Natural killer cell (primary cell): ENCODE results near the gene GNB5. TPM values are rescaled to one million over a fixed set of nuclear protein-coding genes. Genes with fewer than 3 reads are reported as not detected.

Experiments used
- ATAC-seq, 3 donors: fragments of 150-1000 bp in 2 of 3; fragments of 200-7000 bp in 1 of 3; cut with Tn5 transposase; 1 replicate in 1 of 3; 2 replicates in 2 of 3; pipeline ENCODE4 v1.10.0; 2021; ENCODE audit warnings: mild to moderate bottlenecking in 2 of 3, moderate library complexity in 2 of 3
- DNase-seq, 2 donors: peaks; one replicate each; pipeline versions ENCODE4 v3.0.0 to v3.0.0-alpha.2; 2013 to 2021; ENCODE audit warnings: mixed read lengths in 1 of 2
- H3K27ac ChIP-seq: one replicate; pipeline ENCODE4 v1.5.1; 2013; ENCODE audit warnings: mild to moderate bottlenecking, low read length
- H3K27me3 ChIP-seq: one replicate; pipeline ENCODE4 v1.6.1; 2013; ENCODE audit warnings: low read length; ENCODE audit not compliant: control insufficient read depth, insufficient read depth
- H3K36me3 ChIP-seq: one replicate; pipeline ENCODE4 v1.6.1; 2013; ENCODE audit warnings: low read length; ENCODE audit not compliant: control insufficient read depth, insufficient read depth
- H3K4me1 ChIP-seq: one replicate; pipeline ENCODE4 v1.6.1; 2013; ENCODE audit warnings: low read length; ENCODE audit not compliant: control insufficient read depth, insufficient read depth
- H3K4me3 ChIP-seq: one replicate; pipeline ENCODE4 v1.5.1; 2013; ENCODE audit warnings: low read length
- H3K9me3 ChIP-seq: one replicate; pipeline ENCODE4 v1.6.1; 2013; ENCODE audit warnings: low read length; ENCODE audit not compliant: control insufficient read depth, insufficient read depth
- H3K27ac Mint-ChIP-seq, 2 donors: one replicate each; pipeline ENCODE4 v1.8.0; 2022; ENCODE audit warnings: mild to moderate bottlenecking in 2 of 2, mixed read lengths in 2 of 2, moderate library complexity in 1 of 2
- H3K27me3 Mint-ChIP-seq, 2 donors: one replicate each; pipeline ENCODE4 v1.8.0; 2022; ENCODE audit warnings: low read depth in 2 of 2, mixed read lengths in 2 of 2
- H3K36me3 Mint-ChIP-seq: one replicate; pipeline ENCODE4 v1.8.0; 2022; ENCODE audit warnings: mixed read lengths
- H3K4me1 Mint-ChIP-seq, 2 donors: one replicate each; pipeline ENCODE4 v1.8.0; 2022; ENCODE audit warnings: mixed read lengths in 2 of 2
- H3K4me3 Mint-ChIP-seq: one replicate; pipeline ENCODE4 v1.8.0; 2022; ENCODE audit warnings: mild to moderate bottlenecking, moderate library complexity, mixed read lengths
- H3K9me3 Mint-ChIP-seq, 2 donors: one replicate each; pipeline ENCODE4 v1.8.0; 2022; ENCODE audit warnings: mixed read lengths in 2 of 2
- WGBS: methylation state at CpG from one replicate; pipeline ENCODE4 v1.1.7; 2013; ENCODE audit warnings: missing lambda C conversion rate; ENCODE audit not compliant: insufficient coverage; 5-methylcytosine and 5-hydroxymethylcytosine counted together
- intact Hi-C: fragments of 100-400 bp; cut with micrococcal nuclease; formaldehyde crosslinking; loops from one replicate; pipeline ENCODE4 v1.14.2; 2022
- total RNA-seq, 4 donors: library from RNA; stranded (reverse); fragments of 120-200 nt in 1 of 4; gene quantifications; one replicate each; pipeline versions ENCODE4 v1.2.3 to v1.2.4, GENCODE V29; 2013 to 2022
- TF ChIP-seq, protein P1 (sequence below): fragments of 200-600 bp; IDR thresholded peaks from one replicate; pipeline ENCODE4 v1.8.0; 2022; ENCODE audit warnings: antibody characterized with exemption

The GNB5 gene
- total RNA-seq, 3 donors from 2014 or later (not counting 1 experiment from before 2014, with no cell fraction given) = 22.5 to 31.3 (median 23.0) TPM

- DNase-seq (no peak), ATAC-seq (no peak)
- TF ChIP-seq, protein P1, sequence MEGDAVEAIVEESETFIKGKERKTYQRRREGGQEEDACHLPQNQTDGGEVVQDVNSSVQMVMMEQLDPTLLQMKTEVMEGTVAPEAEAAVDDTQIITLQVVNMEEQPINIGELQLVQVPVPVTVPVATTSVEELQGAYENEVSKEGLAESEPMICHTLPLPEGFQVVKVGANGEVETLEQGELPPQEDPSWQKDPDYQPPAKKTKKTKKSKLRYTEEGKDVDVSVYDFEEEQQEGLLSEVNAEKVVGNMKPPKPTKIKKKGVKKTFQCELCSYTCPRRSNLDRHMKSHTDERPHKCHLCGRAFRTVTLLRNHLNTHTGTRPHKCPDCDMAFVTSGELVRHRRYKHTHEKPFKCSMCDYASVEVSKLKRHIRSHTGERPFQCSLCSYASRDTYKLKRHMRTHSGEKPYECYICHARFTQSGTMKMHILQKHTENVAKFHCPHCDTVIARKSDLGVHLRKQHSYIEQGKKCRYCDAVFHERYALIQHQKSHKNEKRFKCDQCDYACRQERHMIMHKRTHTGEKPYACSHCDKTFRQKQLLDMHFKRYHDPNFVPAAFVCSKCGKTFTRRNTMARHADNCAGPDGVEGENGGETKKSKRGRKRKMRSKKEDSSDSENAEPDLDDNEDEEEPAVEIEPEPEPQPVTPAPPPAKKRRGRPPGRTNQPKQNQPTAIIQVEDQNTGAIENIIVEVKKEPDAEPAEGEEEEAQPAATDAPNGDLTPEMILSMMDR = no peak
- no peaks in the 10 kb centered on the region for H3K9me3 Mint-ChIP-seq
- Histone ChIP-seq H3K4me3 (no peak overlapping the region), H3K36me3 (no peaks in the 10 kb centered on the region), H3K27ac (no peak overlapping the region), H3K9me3 (no peaks in the 10 kb centered on the region), H3K27me3 (peaks cover 8% of the 10 kb centered on the region), H3K4me1 (peaks cover 9% of the 10 kb centered on the region)
- peaks cover 18 to 24% of the 10 kb centered on the region in 2 donors for H3K27me3 Mint-ChIP-seq
- intact Hi-C loops = no loop called here
- 97% methylated on average over 3 of the region's 3 CpGs for WGBS
- no peak overlapping the region for H3K4me3 Mint-ChIP-seq
- H3K27ac Mint-ChIP-seq = no peak overlapping the region
- H3K4me1 Mint-ChIP-seq = no peaks in the 10 kb centered on the region
- H3K36me3 Mint-ChIP-seq = no peaks in the 10 kb centered on the region
Measured at GRCh38 chr15:52113235-52113634, 78.0 kb downstream of the GNB5 start.

DNA sequence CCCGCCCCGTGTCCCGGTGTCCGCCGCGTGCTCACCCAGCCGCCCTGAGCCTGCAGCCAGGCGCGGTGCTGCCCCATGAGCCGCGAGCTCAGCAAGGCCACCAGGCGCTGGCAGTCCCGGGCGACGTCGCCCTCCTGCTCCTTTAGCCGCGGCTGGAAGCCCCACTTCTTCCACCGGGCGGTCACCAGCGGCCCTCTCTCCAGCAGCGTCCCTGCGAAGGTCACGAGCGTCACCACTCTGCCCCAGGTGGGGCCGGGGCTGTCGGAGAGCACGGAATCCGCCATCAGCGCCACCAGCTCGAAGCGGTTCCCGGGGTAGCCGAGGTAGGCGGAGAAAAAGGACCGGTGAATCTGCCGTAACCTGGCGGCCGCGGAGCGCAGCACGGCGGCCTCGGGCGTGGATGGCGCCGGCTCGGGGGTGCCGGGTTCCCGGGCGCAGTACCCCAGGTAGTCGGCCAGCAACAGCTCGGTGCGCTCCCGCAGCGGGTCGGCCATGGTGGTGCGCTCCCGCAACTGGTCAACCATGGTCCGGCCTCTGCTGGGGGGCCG lies 78.9 kb downstream of the GNB5 start:
- no peaks in the 10 kb centered on the region for H3K9me3 Mint-ChIP-seq

GRCh38 chr15:52111517-52112202 lies 79.5 kb downstream of the GNB5 start:
- no peak for ATAC-seq
- H3K36me3 Mint-ChIP-seq = no peaks in the 10 kb centered on the region
- TF ChIP-seq, protein P1 = no peak
- WGBS = 54% methylated on average over 31 of the region's 32 CpGs
- Histone ChIP-seq H3K9me3 (no peaks in the 10 kb centered on the region), H3K27me3 (peaks cover 8% of the 10 kb centered on the region), H3K36me3 (no peaks in the 10 kb centered on the region), H3K4me1 (peaks cover 9% of the 10 kb centered on the region), H3K4me3 (no peak overlapping the region), H3K27ac (no peak overlapping the region)
- no peak for DNase-seq
- no peak overlapping the region for H3K4me3 Mint-ChIP-seq
- no peaks in the 10 kb centered on the region for H3K4me1 Mint-ChIP-seq
- H3K9me3 Mint-ChIP-seq = no peaks in the 10 kb centered on the region
- peaks cover 18 to 27% of the 10 kb centered on the region in 2 donors for H3K27me3 Mint-ChIP-seq
- intact Hi-C loops = no loop called here
- H3K27ac Mint-ChIP-seq = no peak overlapping the region

More for the DNA sequence above, 78.9 kb downstream of the GNB5 start:
- Mint-ChIP-seq H3K4me1 (no peaks in the 10 kb centered on the region), H3K27me3 (peaks cover 18 to 24% of the 10 kb centered on the region in 2 donors), H3K36me3 (no peaks in the 10 kb centered on the region), H3K27ac (no peak overlapping the region), H3K4me3 (peak overlapping the region; percentile 70)
- WGBS = 3% methylated on average over 61 of the region's 61 CpGs
- peak overlapping the region; percentile 19 for H3K4me3 ChIP-seq
- no peaks in the 10 kb centered on the region for H3K36me3 ChIP-seq
- peaks cover 8% of the 10 kb centered on the region for H3K27me3 ChIP-seq
- TF ChIP-seq, protein P1 = no peak
- no peaks in the 10 kb centered on the region for H3K9me3 ChIP-seq
- peak in 1 of 2 donors; percentile 66 for DNase-seq
- H3K27ac ChIP-seq = no peak overlapping the region
- peaks cover 9% of the 10 kb centered on the region for H3K4me1 ChIP-seq
- intact Hi-C loops = no loop called here
- ATAC-seq = peak; percentile 48 to 72 (median 66)
